ENCODE data around the gene ARHGAP25. TPM values are rescaled to one million over a fixed set of nuclear protein-coding genes. Genes with fewer than 3 reads are reported as not detected.

ARHGAP25 gene
- total RNA-seq, 4 donors from 2014 or later, result 4.0 to 11.7 (median 6.9) TPM

DNA sequence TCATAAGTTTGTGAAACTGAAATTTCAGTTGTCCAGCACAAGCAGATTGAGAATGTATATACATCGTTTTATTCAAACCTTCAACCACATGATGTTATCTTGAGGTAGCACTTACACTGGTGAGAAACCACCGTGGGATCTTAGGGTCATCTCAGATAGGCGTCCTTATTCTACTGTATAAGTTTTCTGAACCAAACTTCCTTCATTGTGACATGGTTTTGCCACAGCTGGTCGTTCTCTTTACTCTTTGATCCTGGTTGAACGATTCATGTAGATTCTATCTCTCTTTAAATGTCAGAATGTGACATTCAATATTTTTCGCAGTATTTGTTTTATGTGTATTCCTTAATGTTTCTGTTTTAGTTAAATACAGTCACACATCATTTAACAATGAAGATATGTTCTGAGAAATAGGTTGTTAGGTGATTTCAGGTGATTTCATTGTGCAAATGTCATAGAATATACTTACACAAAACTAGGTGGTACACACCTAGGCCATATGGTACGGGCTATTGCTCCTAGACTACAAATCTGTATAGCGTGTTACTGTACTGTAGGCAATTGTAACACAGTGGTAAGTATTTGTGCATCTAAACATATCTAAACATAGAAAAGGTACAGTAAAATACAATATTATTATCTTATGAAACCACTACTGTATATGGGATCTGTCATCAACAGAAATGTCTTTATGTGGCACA lies 17.9 kb upstream of the ARHGAP25 start:
- intact Hi-C loops (cut with DNase I), result loop anchor here (10.0 kb wide), 1 partner anchor 252 kb away; the partner anchor contains the start of genes APLF and FBXO48
- WGBS, 2 donors, result 87 to 90% methylated on average over 8 of the region's 8 CpGs
- TF ChIP-seq POLR2A (IDR thresholded peaks at IDR 0.05), result no peak
- TF ChIP-seq, protein P1, sequence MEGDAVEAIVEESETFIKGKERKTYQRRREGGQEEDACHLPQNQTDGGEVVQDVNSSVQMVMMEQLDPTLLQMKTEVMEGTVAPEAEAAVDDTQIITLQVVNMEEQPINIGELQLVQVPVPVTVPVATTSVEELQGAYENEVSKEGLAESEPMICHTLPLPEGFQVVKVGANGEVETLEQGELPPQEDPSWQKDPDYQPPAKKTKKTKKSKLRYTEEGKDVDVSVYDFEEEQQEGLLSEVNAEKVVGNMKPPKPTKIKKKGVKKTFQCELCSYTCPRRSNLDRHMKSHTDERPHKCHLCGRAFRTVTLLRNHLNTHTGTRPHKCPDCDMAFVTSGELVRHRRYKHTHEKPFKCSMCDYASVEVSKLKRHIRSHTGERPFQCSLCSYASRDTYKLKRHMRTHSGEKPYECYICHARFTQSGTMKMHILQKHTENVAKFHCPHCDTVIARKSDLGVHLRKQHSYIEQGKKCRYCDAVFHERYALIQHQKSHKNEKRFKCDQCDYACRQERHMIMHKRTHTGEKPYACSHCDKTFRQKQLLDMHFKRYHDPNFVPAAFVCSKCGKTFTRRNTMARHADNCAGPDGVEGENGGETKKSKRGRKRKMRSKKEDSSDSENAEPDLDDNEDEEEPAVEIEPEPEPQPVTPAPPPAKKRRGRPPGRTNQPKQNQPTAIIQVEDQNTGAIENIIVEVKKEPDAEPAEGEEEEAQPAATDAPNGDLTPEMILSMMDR (IDR thresholded peaks at IDR 0.05), result no peak
- Histone ChIP-seq H3K4me1 (peaks cover 2 to 7% of the 10 kb centered on the region in 2 donors), H3K27ac (no peak overlapping the region), H3K4me3 (replicated peaks in 1 of 3) (no peak overlapping the region), H3K9me3 (no peaks in the 10 kb centered on the region), H3K36me3 (no peaks in the 10 kb centered on the region), H3K27me3 (no peaks in the 10 kb centered on the region)
- no peak for DNase-seq

DNA sequence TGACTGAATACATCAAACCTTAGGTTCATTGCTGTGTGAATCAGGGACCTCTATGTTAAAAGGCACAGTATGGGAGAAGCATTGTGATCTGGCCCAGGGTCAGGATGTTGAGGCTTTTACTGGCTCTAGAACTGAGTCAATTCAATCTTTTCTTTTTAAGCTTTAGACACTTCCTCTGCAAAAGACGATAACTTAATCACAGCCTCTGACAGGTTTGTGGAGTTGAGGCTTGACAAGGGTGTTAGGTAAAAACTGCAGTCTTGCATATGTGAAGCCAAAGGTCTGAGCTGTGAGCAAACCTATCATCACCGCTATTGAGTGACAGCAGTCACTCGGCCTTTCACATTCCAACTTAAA lies 17.3 kb upstream of the ARHGAP25 start:
- no peaks in the 10 kb centered on the region for H3K27me3 ChIP-seq
- WGBS, 2 donors, result 84 to 88% methylated on average over 3 of the region's 3 CpGs
- H3K27ac ChIP-seq, result no peak overlapping the region
- TF ChIP-seq POLR2A (IDR thresholded peaks at IDR 0.05), result no peak
- no peaks in the 10 kb centered on the region for H3K36me3 ChIP-seq
- H3K4me1 ChIP-seq, result peaks cover 6 to 11% of the 10 kb centered on the region in 2 donors
- H3K9me3 ChIP-seq, result no peaks in the 10 kb centered on the region
- intact Hi-C loops (cut with DNase I), result loop anchor here (10.0 kb wide), 1 partner anchor 252 kb away; the partner anchor contains the start of genes APLF and FBXO48
- no peak overlapping the region for H3K4me3 ChIP-seq (replicated peaks in 1 of 3)
- no peak for DNase-seq

DNA sequence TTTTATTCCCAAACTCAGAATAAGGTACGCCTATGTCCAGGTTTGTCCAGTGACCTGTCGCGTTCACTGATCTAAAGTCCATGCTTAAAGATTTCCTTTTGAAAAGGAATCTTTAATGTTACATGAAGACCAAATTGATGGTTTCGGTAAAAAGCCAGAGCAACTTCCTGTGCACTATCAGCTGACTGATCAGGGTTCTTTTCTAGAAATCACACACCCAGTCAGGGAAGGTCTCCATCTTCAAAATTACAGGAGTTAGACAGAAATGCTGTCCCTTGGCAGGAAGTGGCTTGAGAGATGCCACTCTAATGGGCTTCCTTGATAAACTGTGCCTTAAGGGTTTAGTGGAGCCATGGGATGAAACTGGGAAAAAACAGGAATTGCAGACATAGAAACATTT lies 14.7 kb upstream of the ARHGAP25 start:
- no peak for DNase-seq
- H3K4me3 ChIP-seq (replicated peaks in 1 of 3), result no peak overlapping the region
- TF ChIP-seq, protein P1 (IDR thresholded peaks at IDR 0.05), result no peak
- TF ChIP-seq POLR2A (IDR thresholded peaks at IDR 0.05), result no peak
- no peak overlapping the region for H3K27ac ChIP-seq
- 89 to 97% methylated on average over 4 of the region's 4 CpGs for WGBS, 2 donors
- intact Hi-C loops (cut with DNase I), result loop anchor here (10.0 kb wide), 1 partner anchor 255 kb away; the partner anchor contains the start of genes APLF and FBXO48
- peaks cover 6 to 11% of the 10 kb centered on the region in 2 donors for H3K4me1 ChIP-seq
- H3K36me3 ChIP-seq, result no peaks in the 10 kb centered on the region
- no peaks in the 10 kb centered on the region for H3K27me3 ChIP-seq
- H3K9me3 ChIP-seq, result no peaks in the 10 kb centered on the region

DNA sequence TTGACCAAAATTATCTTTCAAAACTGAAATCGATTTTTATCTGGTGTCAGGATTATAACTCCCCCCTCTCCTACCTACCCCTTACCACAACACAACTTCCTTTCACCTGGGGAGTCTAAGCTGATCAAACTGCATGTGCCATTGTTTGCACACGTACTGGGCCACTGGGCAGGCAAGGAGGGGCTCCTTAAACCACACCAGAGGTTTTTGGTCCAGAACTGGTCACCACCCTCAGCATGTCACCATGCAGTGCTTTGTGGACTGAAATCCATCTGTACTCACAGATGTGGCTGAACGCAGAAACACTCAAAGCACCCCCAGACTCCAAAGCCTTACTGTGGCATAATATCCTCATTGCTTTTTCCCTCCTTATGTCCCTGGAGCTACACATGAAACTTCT lies 13.9 kb upstream of the ARHGAP25 start:
- intact Hi-C loops (cut with DNase I), result no loop called here
- no peak for DNase-seq
- Histone ChIP-seq H3K27me3 (no peaks in the 10 kb centered on the region), H3K36me3 (no peaks in the 10 kb centered on the region), H3K4me3 (replicated peaks in 1 of 3) (no peak overlapping the region), H3K27ac (no peak overlapping the region), H3K9me3 (no peaks in the 10 kb centered on the region), H3K4me1 (peaks cover 6 to 11% of the 10 kb centered on the region in 2 donors)
- WGBS, 2 donors, result 72 to 77% methylated on average over 3 of the region's 3 CpGs
- no peak for TF ChIP-seq POLR2A (IDR thresholded peaks at IDR 0.05)
- TF ChIP-seq, protein P1 (IDR thresholded peaks at IDR 0.05), result no peak

DNA sequence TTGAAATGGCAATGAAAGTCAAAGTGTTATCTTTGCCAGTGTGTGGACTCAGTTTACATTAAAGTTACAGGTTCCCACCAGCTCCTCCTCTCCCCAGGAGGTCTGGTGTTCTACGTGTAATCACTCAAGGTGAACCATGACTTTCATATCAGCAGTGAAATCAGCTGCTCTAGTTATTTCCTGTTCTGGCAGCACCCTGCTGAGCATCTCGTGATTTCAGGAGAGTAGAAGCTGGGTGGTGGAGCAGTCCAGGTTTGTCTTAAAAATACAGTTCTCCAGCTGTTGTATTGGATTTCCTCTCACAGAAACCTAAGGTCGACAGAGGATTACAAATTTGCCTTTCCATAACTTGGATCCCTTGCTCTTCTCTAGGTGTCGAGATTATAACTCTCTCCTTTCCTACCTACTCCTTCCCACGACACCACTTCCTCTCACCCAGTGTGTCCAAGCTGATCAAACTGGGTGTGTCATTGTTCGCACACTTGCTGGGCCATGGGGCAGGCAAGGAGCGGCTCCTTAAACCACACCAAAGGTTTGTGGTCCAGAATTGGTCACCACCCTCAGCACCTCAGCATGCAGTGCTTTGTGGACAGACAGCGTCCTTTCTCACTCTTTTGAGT lies 13.0 kb upstream of the ARHGAP25 start:
- H3K9me3 ChIP-seq, result no peaks in the 10 kb centered on the region
- peak overlapping the region in 2 of 3 donors; percentile 18 to 28 for H3K27ac ChIP-seq
- 61 to 67% methylated on average over 8 of the region's 8 CpGs for WGBS, 2 donors
- H3K4me1 ChIP-seq, result peaks cover 9 to 13% of the 10 kb centered on the region in 2 donors
- TF ChIP-seq, protein P1 (IDR thresholded peaks at IDR 0.05), result no peak
- no peak for TF ChIP-seq POLR2A (IDR thresholded peaks at IDR 0.05)
- no peaks in the 10 kb centered on the region for H3K27me3 ChIP-seq
- H3K4me3 ChIP-seq (replicated peaks in 1 of 3), result no peak overlapping the region
- intact Hi-C loops (cut with DNase I), result no loop called here
- DNase-seq, result peak; percentile 48 to 50
- H3K36me3 ChIP-seq, result no peaks in the 10 kb centered on the region

Measured in thyroid gland (tissue), 4 donors.